ENCODE data around the gene NRG2. TPM values are rescaled to one million over a fixed set of nuclear protein-coding genes. Genes with fewer than 3 reads are reported as not detected.
A peak's percentile ranks its signal among the peaks of the same experiment; 100 is the strongest.

NRG2 gene
- total RNA-seq, 1 donor from 2014 or later: 0.07 TPM

- POLR2A ChIA-PET: interaction anchor here (0.6 to 1.8 kb wide), 14 partner anchors 15 to 1659 kb away, joined by 3 to 6 read pairs (median 3); partner anchors contain the start of genes HBEGF and SIL1
- peak; percentile 85 for ATAC-seq (ENCODE audit: low read depth)
- H3K4me1 Mint-ChIP-seq: peaks cover 17% of the 10 kb centered on the region
- CTCF ChIA-PET: interaction anchor here (0.6 to 1.2 kb wide), 5 partner anchors 61 to 1623 kb away, joined by 3 to 5 read pairs (median 3); no protein-coding TSS in a partner anchor
- no peak overlapping the region for H3K27ac Mint-ChIP-seq
- no peak for TF ChIP-seq CTCF (IDR thresholded peaks at IDR 0.05)
- DNase-seq: peak; percentile 83
- no peaks in the 10 kb centered on the region for H3K36me3 Mint-ChIP-seq (ENCODE audit: low read depth)
- intact Hi-C loops (cut with micrococcal nuclease): loop anchor here (1.0 to 10.0 kb wide), 5 partner anchors 119 to 1305 kb away; partner anchors contain the start of gene ETF1
- H3K27me3 Mint-ChIP-seq: peaks cover 13% of the 10 kb centered on the region
- no peaks in the 10 kb centered on the region for H3K9me3 Mint-ChIP-seq
- H3K4me3 Mint-ChIP-seq: peak overlapping the region; percentile 70
Observed at GRCh38 chr5:139847790-139848507, 195.2 kb downstream of the NRG2 start.

GRCh38 chr5:139847091-139847490 is 196.0 kb downstream of the NRG2 start:
- Mint-ChIP-seq H3K27ac (no peak overlapping the region), H3K4me1 (peaks cover 17% of the 10 kb centered on the region), H3K4me3 (peak overlapping the region; percentile 29), H3K36me3 (ENCODE audit: low read depth) (no peaks in the 10 kb centered on the region), H3K9me3 (no peaks in the 10 kb centered on the region), H3K27me3 (peaks cover 13% of the 10 kb centered on the region)
- ATAC-seq (ENCODE audit: low read depth): no peak
- DNase-seq: no peak
- ChIA-PET POLR2A (interaction anchor here (0.7 to 1.1 kb wide), 10 partner anchors 16 to 1658 kb away, joined by 3 to 13 read pairs (median 4); partner anchors contain the start of gene HBEGF), CTCF (interaction anchor here (1.0 to 1.2 kb wide), 2 partner anchors 60 to 425 kb away, joined by 4 to 5 read pairs; no protein-coding TSS in a partner anchor)
- intact Hi-C loops (cut with micrococcal nuclease): loop anchor here (5.0 to 10.0 kb wide), 4 partner anchors 120 to 868 kb away; no protein-coding TSS in a partner anchor
- TF ChIP-seq CTCF (IDR thresholded peaks at IDR 0.05): no peak

GRCh38 chr5:139845846-139846681 is 197.0 kb downstream of the NRG2 start:
- Mint-ChIP-seq H3K27me3 (peaks cover 13% of the 10 kb centered on the region), H3K9me3 (no peaks in the 10 kb centered on the region), H3K36me3 (ENCODE audit: low read depth) (no peaks in the 10 kb centered on the region), H3K27ac (no peak overlapping the region), H3K4me3 (no peak overlapping the region), H3K4me1 (peaks cover 17% of the 10 kb centered on the region)
- no peak for ATAC-seq (ENCODE audit: low read depth)
- ChIA-PET POLR2A (interaction anchor here (0.5 kb wide), 1 partner anchor 70 kb away, joined by 3 read pairs; no protein-coding TSS in a partner anchor), CTCF (interaction anchor here (4.9 kb wide), 1 partner anchor 58 kb away, joined by 37 read pairs; no protein-coding TSS in a partner anchor)
- DNase-seq: no peak
- no peak for TF ChIP-seq CTCF (IDR thresholded peaks at IDR 0.05)
- intact Hi-C loops (cut with micrococcal nuclease): loop anchor here (2.0 to 10.0 kb wide), 5 partner anchors 121 to 869 kb away; no protein-coding TSS in a partner anchor

GRCh38 chr5:139844472-139845145 is 198.5 kb downstream of the NRG2 start:
- Mint-ChIP-seq H3K27me3 (peaks cover 13% of the 10 kb centered on the region), H3K4me3 (peak overlapping the region; percentile 5), H3K27ac (no peak overlapping the region), H3K9me3 (no peaks in the 10 kb centered on the region), H3K36me3 (ENCODE audit: low read depth) (no peaks in the 10 kb centered on the region), H3K4me1 (peaks cover 16% of the 10 kb centered on the region)
- POLR2A ChIA-PET: no interaction called here
- TF ChIP-seq CTCF (IDR thresholded peaks at IDR 0.05): peak; percentile 61
- DNase-seq: peak; percentile 57
- ATAC-seq (ENCODE audit: low read depth): peak; percentile 40
- CTCF ChIA-PET: interaction anchor here (0.9 to 4.9 kb wide), 5 partner anchors 8 to 124 kb away, joined by 3 to 37 read pairs (median 5); no protein-coding TSS in a partner anchor
- intact Hi-C loops (cut with micrococcal nuclease): loop anchor here (1.0 to 10.0 kb wide), 7 partner anchors 57 to 870 kb away; no protein-coding TSS in a partner anchor

Data from activated B cell treated with CpG ODN at 0.5 μM for 24 hours (primary cell).